ENCODE data around the gene TLR3.

The TLR3 gene

GRCh38 chr4:186068581-186069348 lies at the start of gene TLR3:
TLR3 (plus strand) TSS chr4:186069156; CDS start chr4:186076620, 7,464 bp downstream.
- peak within 1 kb of the TSS; percentile 57 for H3K4me3 ChIP-seq (ENCODE audit: low read length)
- TF ChIP-seq ZNF274 (IDR thresholded peaks at IDR 0.05; ENCODE audit: low read depth, low read length) = no peak

GRCh38 chr4:186019269-186019668 lies 49.7 kb upstream of the TLR3 start:
- no peak overlapping the region for H3K4me3 ChIP-seq (ENCODE audit: low read length)
- no peak for TF ChIP-seq ZNF274 (IDR thresholded peaks at IDR 0.05; ENCODE audit: low read depth, low read length)

GRCh38 chr4:186020106-186020792 lies 48.7 kb upstream of the TLR3 start:
- H3K4me3 ChIP-seq (ENCODE audit: low read length) = no peak overlapping the region
- TF ChIP-seq ZNF274 (IDR thresholded peaks at IDR 0.05; ENCODE audit: low read depth, low read length) = no peak

- no peak overlapping the region for H3K4me3 ChIP-seq (ENCODE audit: low read length)
- TF ChIP-seq ZNF274 (IDR thresholded peaks at IDR 0.05; ENCODE audit: low read depth, low read length) = no peak
Measured at GRCh38 chr4:186020793-186021407, 48.1 kb upstream of the TLR3 start.

- no peak for TF ChIP-seq ZNF274 (IDR thresholded peaks at IDR 0.05; ENCODE audit: low read depth, low read length)
- H3K4me3 ChIP-seq (ENCODE audit: low read length) = no peak overlapping the region
Measured at GRCh38 chr4:186021461-186022167, 47.3 kb upstream of the TLR3 start.

- TF ChIP-seq ZNF274 (IDR thresholded peaks at IDR 0.05; ENCODE audit: low read depth, low read length) = no peak
Measured at GRCh38 chr4:186023975-186024374, 45.0 kb upstream of the TLR3 start.

GRCh38 chr4:186024637-186025407 lies 44.1 kb upstream of the TLR3 start:
- TF ChIP-seq ZNF274 (IDR thresholded peaks at IDR 0.05; ENCODE audit: low read depth, low read length) = no peak
- H3K4me3 ChIP-seq (ENCODE audit: low read length) = no peak overlapping the region

More at GRCh38 chr4:186023975-186024374, 45.0 kb upstream of the TLR3 start:
- no peak overlapping the region for H3K4me3 ChIP-seq (ENCODE audit: low read length)

GRCh38 chr4:186025408-186025690 lies 43.6 kb upstream of the TLR3 start:
- no peak for TF ChIP-seq ZNF274 (IDR thresholded peaks at IDR 0.05; ENCODE audit: low read depth, low read length)
- H3K4me3 ChIP-seq (ENCODE audit: low read length) = no peak overlapping the region

GRCh38 chr4:186027405-186027804 lies 41.6 kb upstream of the TLR3 start:
- H3K4me3 ChIP-seq (ENCODE audit: low read length) = no peak overlapping the region
- TF ChIP-seq ZNF274 (IDR thresholded peaks at IDR 0.05; ENCODE audit: low read depth, low read length) = no peak

- no peak overlapping the region for H3K4me3 ChIP-seq (ENCODE audit: low read length)
- TF ChIP-seq ZNF274 (IDR thresholded peaks at IDR 0.05; ENCODE audit: low read depth, low read length) = no peak
Measured at GRCh38 chr4:186029571-186030398, 39.2 kb upstream of the TLR3 start.

- no peak overlapping the region for H3K4me3 ChIP-seq (ENCODE audit: low read length)
- TF ChIP-seq ZNF274 (IDR thresholded peaks at IDR 0.05; ENCODE audit: low read depth, low read length) = no peak
Measured at GRCh38 chr4:186030399-186030775, 38.6 kb upstream of the TLR3 start.

GRCh38 chr4:186030795-186031194 lies 38.2 kb upstream of the TLR3 start:
- H3K4me3 ChIP-seq (ENCODE audit: low read length) = no peak overlapping the region
- no peak for TF ChIP-seq ZNF274 (IDR thresholded peaks at IDR 0.05; ENCODE audit: low read depth, low read length)

- no peak for TF ChIP-seq ZNF274 (IDR thresholded peaks at IDR 0.05; ENCODE audit: low read depth, low read length)
Measured at GRCh38 chr4:186032259-186032658, 36.7 kb upstream of the TLR3 start.

More at GRCh38 chr4:186032259-186032658, 36.7 kb upstream of the TLR3 start:
- no peak overlapping the region for H3K4me3 ChIP-seq (ENCODE audit: low read length)
